ENCODE measurements around the gene GPR55.

The GPR55 gene

DNA sequence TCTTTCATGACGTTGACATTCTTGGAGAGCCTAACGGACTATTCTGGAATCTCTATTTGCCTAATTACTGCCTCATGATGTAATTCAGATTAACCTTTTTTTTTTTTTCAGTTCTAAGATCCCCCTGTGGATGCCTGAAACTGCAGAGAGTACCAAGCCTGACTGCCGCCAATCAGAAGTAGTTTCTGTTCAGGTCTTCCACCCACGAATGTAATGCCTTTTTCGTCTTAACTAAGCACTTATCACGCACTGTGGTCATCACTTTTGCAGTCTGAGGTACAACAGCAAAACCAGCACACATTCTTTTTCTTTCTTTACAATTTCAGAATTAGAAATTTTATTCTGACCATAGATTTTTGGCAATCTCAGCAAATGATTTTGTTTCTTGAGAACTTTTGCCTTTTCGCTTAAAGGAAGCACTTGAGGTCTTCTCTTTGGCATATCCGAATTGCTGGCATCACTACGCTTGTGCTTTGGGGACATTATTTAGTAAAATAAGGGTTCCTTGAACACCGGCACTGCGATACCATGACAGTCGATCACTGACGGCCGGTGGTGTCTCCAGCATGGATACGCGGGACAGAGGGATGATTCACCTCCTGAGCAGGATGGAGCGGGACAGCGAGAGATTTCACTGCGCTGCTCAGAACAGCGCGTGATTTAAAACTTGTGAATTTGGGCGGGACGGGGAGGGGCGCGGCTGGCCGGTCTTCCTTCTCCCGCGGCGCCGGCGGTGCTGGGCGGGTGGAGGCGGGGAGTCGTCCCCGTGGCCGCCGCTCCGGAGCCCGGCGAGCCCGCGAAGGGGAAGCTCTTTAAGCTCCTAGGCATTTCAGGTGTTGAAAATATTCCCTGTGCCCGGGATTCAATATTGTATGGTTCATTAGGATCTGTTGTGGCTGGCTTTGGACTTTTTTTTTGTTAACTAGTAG lies 32.0 kb upstream of the GPR55 start:
- H3K4me3 ChIP-seq (ENCODE audit: control insufficient read depth, low read depth, low read length), result peak overlapping the region; percentile 21
- TF ChIP-seq, protein P1, sequence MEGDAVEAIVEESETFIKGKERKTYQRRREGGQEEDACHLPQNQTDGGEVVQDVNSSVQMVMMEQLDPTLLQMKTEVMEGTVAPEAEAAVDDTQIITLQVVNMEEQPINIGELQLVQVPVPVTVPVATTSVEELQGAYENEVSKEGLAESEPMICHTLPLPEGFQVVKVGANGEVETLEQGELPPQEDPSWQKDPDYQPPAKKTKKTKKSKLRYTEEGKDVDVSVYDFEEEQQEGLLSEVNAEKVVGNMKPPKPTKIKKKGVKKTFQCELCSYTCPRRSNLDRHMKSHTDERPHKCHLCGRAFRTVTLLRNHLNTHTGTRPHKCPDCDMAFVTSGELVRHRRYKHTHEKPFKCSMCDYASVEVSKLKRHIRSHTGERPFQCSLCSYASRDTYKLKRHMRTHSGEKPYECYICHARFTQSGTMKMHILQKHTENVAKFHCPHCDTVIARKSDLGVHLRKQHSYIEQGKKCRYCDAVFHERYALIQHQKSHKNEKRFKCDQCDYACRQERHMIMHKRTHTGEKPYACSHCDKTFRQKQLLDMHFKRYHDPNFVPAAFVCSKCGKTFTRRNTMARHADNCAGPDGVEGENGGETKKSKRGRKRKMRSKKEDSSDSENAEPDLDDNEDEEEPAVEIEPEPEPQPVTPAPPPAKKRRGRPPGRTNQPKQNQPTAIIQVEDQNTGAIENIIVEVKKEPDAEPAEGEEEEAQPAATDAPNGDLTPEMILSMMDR (IDR thresholded peaks at IDR 0.05; ENCODE audit: control insufficient read depth, insufficient read depth, low read depth, low read length, missing control alignments), result no peak
- no peak for DNase-seq (ENCODE audit: low read depth)

DNA sequence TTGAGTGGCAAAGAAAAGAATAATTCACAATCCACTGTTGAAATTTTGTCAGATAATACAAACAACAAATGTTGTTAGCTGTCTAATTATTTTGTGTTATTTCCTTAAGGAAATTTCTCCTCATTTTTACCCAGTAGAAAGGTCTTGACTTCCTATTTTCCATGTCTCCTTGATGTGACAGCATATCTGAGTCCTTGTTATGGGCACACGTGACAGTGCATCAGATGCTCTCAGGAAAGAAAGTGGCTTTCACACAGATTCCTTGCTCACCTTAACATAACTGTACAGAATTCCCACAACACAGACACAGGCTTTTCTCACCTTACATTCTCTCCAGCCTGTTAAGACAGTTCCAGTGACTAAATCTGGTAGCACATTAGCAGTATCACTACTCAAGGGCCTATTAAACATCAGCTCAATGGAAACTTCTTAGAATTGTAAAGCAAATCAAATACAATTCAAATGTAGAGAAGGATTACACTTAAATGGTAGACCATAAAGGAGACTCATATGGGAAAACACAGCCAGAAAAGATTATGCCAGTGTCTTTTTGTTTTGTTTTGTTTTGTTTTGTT lies 30.2 kb upstream of the GPR55 start:
- H3K4me3 ChIP-seq (ENCODE audit: control insufficient read depth, low read depth, low read length), result no peak overlapping the region
- no peak for DNase-seq (ENCODE audit: low read depth)
- TF ChIP-seq, protein P1 (IDR thresholded peaks at IDR 0.05; ENCODE audit: control insufficient read depth, insufficient read depth, low read depth, low read length, missing control alignments), result no peak

DNA sequence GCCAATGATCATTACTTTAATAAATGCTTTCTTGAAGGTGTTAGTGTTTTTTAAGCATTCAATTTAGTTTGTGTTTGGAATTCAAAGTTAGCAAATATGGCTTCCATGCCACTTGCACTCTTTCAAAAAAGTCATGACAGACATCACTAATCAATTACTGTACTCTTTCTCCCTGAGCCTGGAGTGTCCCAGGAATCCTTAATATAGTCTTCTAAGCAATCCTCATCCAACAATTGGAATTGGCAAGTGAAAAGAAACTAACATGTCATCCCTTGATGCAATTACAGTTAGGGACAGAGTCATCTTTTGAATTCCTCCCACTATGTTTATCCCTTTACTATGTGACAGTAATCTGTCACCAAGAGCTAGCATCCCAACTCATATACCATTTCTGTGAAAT lies 29.7 kb upstream of the GPR55 start:
- DNase-seq (ENCODE audit: low read depth), result no peak
- H3K4me3 ChIP-seq (ENCODE audit: control insufficient read depth, low read depth, low read length), result no peak overlapping the region
- TF ChIP-seq, protein P1 (IDR thresholded peaks at IDR 0.05; ENCODE audit: control insufficient read depth, insufficient read depth, low read depth, low read length, missing control alignments), result no peak

DNA sequence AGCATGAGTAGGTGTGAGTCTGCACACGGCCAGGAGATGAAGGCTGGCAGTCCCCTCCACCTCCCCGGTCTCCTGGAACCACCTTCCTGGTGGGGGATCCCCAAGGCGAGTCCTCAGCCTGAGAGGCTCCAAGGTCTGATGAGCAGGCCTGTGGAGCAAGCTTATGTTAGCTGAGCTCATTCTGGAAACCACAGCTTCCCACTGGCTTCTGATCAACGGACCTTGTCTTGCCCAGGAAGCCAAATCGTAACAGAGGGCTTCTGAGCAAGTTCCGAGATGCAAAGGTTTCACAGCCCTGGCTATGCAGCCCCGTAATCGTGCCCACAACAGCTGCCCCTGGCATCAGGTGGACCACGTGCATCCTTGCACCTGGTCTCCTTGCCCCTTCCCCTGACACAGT lies 28.8 kb upstream of the GPR55 start:
- H3K4me3 ChIP-seq (ENCODE audit: control insufficient read depth, low read depth, low read length), result no peak overlapping the region
- TF ChIP-seq, protein P1 (IDR thresholded peaks at IDR 0.05; ENCODE audit: control insufficient read depth, insufficient read depth, low read depth, low read length, missing control alignments), result no peak
- DNase-seq (ENCODE audit: low read depth), result no peak

DNA sequence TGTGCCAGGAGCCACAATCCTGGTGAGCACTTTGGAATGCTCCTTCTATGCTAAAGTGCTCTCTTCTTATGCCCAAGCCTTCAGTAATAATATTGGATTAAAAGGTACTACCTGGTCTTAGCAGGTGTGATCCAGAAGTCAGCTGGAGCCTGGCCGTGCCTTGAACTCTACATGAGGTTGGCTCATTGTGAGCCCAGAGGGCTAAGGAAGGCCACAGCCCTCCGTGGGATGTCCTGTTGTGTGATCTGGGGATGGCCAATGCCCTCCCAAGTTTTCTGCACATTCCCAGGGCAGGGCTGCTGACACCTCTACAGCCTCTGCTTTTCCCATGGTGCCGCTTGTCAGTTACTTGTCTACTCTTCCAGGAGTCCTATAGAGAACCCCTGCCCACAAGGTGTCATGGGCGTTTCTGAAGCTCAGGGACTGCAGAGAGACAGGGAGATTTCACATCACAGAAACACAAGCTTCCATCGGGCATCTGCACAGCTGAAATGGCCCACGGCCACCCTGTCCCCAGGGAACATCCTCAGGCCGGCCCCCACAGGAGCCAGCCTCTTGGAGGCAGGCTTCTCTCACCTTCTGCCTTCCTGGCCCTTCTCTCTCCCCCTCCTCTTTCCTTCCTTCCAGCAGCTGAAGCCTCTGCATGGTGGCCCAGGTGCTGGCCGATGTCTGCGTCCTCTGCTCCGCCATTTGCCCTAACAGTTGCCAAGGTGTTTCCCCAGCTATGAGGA lies 27.3 kb upstream of the GPR55 start:
- DNase-seq (ENCODE audit: low read depth), result no peak
- TF ChIP-seq, protein P1 (IDR thresholded peaks at IDR 0.05; ENCODE audit: control insufficient read depth, insufficient read depth, low read depth, low read length, missing control alignments), result no peak
- H3K4me3 ChIP-seq (ENCODE audit: control insufficient read depth, low read depth, low read length), result no peak overlapping the region

DNA sequence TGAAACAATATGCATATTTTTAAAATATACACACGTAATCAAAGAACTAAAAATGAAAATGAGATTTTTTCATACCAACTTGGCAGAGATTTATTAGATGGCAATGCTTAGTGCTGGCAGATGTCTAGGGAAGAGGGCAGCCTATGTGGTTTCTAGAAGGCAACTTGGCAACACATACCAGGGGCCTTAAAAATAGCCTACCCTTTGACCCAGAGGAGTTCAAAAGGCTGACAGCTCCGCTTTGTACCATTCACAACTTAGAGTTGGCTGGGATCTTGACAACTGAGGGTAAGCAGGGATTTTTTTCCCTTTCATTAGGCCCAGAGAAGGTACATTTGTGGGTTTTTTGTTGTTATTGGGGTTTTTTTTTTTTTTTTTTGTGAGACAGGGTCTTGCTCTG lies 26.4 kb upstream of the GPR55 start:
- DNase-seq (ENCODE audit: low read depth), result no peak
- H3K4me3 ChIP-seq (ENCODE audit: control insufficient read depth, low read depth, low read length), result no peak overlapping the region
- TF ChIP-seq, protein P1 (IDR thresholded peaks at IDR 0.05; ENCODE audit: control insufficient read depth, insufficient read depth, low read depth, low read length, missing control alignments), result no peak
